ENCODE data around the gene DDX27.

DDX27 gene

GRCh38 chr20:49248879-49249665, 29.9 kb downstream of the DDX27 start:
- DNase-seq (ENCODE audit: low read depth in 2 of 2), result no peak

- DNase-seq (ENCODE audit: low read depth in 2 of 2), result no peak
Measured at GRCh38 chr20:49252556-49253350, 33.5 kb downstream of the DDX27 start.

DNA sequence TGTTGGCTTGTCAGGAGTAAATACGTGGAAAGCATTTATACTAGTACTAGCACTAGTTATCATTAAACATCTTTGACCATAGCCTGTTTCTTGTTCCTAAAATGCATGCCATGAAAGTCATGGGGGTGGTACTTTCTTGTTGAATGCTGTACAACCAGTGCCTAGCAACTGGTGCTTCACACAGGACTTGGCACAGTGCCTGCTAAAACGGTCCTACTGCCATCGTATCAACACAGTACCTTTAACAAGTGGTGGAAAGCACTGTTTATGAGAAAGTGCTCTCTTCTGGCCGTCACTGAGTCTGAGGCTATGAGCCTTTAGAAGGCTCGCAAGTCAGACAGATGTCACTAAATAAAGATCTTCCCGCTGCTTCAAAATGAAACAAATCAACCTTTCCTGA, 37.0 kb downstream of the DDX27 start:
- DNase-seq (ENCODE audit: low read depth in 2 of 2), result no peak

- DNase-seq (ENCODE audit: low read depth in 2 of 2), result no peak
Measured at GRCh38 chr20:49259284-49259683, 40.1 kb downstream of the DDX27 start.

GRCh38 chr20:49259799-49260198, 40.6 kb downstream of the DDX27 start:
- DNase-seq (ENCODE audit: low read depth in 2 of 2), result no peak

GRCh38 chr20:49260218-49260617, 41.0 kb downstream of the DDX27 start:
- DNase-seq (ENCODE audit: low read depth in 2 of 2), result no peak

DNA sequence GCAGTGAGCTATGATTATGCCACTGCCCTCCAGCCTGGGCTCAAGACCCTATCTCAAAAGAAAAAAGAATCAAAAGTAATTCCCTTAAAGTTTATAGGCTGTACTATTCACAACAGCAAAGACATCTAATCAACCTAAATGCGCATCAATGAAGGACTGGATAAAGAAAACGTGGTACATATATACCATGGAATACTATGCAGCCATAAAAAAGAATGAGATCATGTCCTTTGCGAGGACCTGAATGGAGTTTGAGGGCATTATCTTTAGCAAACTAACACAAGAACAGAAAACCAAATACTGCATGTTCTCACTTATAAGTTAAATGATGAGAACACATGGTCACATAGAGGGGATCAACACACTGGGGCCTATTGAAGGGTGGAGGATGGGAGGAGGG, 42.0 kb downstream of the DDX27 start:
- DNase-seq (ENCODE audit: low read depth in 2 of 2), result no peak

GRCh38 chr20:49262444-49262843, 43.2 kb downstream of the DDX27 start:
- DNase-seq (ENCODE audit: low read depth in 2 of 2), result no peak

GRCh38 chr20:49267327-49267726, 48.1 kb downstream of the DDX27 start:
- DNase-seq (ENCODE audit: low read depth in 2 of 2), result no peak

DNA sequence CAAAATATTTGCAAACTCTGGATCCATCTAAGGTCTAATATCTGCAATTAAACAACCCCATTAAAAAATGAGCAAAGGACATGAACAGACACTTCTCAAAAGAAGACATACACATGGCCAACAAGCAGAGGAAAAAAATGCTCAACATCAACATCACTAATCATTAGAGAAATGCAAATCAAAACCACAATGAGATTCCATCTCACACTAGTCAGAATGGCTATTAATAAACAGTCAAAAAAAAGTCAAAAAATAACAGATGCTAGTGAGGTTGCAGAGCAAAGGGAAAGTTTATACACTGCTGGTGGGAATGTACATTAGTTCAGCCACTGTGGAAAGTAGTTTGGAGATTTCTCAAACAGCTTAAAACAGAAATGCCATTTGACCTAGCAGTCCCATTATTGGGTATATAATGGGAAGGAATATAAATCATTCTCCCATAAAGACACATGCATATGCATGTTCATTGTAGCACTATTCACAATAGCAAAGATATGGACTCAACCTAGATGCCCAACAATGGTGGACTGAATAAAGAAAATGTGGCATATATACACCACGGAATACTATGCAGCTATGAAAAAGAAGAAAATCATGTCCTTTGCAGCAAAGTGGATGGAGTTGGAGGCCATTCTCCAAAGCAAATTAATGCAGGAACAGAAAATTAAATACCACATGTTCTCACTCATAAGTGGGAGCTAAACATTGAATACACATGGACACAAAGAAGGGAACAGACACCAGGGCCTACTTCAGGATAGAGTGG, 49.6 kb downstream of the DDX27 start:
- peak; percentile 48 to 51 for DNase-seq (ENCODE audit: low read depth in 2 of 2)

DNA sequence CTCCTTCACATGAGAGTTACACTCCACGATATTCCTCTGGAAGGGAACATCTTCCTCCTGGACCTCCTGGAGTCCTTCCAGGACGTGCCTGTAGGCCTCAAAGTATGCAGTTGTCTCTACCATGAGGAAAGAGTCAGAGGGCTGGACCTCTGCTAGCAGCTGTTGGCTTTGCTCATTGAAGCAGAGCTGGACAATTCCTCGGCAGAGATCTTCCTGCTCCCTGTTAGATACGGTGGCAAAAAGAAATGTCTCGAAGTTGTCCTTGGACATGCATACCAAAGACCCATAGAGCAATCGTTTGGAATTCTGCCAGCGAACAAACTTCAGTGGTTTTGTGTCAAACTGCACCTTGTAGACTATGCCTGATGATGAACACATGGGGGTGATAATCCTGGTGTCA, 51.0 kb downstream of the DDX27 start:
- DNase-seq (ENCODE audit: low read depth in 2 of 2), result no peak

DNA sequence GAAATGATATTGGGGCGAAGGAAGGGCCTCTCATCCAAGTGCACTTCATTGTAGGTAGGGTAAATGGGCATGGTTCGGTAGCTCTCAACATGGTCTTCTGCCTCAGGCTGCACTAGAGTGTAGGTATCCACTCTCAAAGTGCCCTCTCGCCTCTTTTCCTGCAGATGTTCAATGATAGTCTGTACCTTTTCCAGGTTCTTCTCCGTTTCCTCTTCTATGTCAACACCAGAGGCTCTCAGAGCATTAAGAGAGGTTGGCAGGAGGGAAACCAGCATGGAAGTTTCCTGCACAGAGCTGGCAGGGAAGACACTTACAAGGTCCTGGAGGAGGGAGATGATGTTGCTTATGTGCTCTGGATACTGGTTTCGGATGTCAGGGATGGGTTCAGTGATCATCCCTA, 51.5 kb downstream of the DDX27 start:
- no peak for DNase-seq (ENCODE audit: low read depth in 2 of 2)

GRCh38 chr20:49272654-49273053, 53.4 kb downstream of the DDX27 start:
- no peak for DNase-seq (ENCODE audit: low read depth in 2 of 2)

DNA sequence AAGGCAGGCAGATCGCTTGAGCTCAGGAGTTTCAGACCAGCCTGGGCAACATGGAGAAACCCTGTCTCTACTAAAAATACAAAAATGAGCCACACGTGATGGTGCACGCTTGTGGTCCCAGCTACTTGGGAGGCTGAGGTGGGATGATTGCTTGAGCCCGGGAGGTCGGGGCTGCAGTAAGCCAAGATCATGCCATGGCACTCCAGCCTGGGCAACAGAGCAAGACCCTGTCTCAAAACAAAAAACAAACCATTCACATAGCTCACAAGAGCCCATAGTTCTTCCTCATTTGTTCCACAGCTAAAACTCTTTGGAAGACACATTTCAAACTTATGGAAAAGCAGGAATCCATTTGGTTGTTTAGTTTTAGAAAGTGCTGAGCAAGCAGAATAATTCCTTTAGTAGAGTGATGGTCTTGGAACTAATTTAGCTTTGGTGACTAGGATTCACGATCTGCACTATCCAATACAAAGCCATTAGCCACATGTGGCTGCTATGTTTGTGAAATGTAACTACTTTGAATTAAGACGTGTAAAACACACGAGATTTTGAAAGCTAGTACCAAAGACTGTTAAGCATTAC, 54.6 kb downstream of the DDX27 start:
- DNase-seq (ENCODE audit: low read depth in 2 of 2), result no peak

GRCh38 chr20:49275216-49275615, 56.0 kb downstream of the DDX27 start:
- DNase-seq (ENCODE audit: low read depth in 2 of 2), result no peak

DNA sequence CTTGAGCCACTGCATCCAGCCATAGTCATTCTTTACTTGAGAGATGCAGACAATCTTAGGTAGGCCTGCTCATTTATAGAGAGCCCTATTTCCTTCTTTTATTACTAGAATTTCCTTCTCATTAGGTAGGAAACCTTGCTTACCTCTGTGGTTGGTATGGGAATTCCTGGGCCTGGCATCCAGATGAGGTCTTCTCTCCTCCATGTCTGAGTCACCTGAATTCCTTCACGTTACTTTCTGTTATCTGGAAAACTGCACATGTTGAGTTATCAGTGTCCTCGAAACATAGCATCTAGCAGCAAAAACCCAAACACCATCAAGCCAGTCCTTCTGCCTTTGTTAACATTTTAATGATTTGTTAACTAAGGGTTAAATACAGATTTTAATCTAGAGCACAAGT, 56.4 kb downstream of the DDX27 start:
- DNase-seq (ENCODE audit: low read depth in 2 of 2), result no peak

GRCh38 chr20:49276161-49276960, 57.1 kb downstream of the DDX27 start:
- DNase-seq (ENCODE audit: low read depth in 2 of 2), result peak; percentile 34 to 36

- DNase-seq (ENCODE audit: low read depth in 2 of 2), result no peak
Measured at GRCh38 chr20:49276961-49277785, 58.0 kb downstream of the DDX27 start.

DNA sequence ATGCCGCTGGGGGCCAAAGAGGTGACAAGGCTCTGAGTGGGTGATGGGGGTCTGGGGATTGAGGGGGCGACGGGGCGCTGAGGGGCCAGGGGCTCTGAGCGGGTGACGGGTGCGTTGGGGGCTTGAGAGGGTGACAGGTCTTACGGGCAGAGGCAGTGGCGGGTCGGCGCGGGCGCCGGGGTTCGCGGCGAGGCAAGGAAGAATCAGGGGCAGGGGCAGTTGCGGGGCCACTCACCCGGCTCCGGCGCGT, 58.5 kb downstream of the DDX27 start:
- DNase-seq (ENCODE audit: low read depth in 2 of 2), result no peak

DNA sequence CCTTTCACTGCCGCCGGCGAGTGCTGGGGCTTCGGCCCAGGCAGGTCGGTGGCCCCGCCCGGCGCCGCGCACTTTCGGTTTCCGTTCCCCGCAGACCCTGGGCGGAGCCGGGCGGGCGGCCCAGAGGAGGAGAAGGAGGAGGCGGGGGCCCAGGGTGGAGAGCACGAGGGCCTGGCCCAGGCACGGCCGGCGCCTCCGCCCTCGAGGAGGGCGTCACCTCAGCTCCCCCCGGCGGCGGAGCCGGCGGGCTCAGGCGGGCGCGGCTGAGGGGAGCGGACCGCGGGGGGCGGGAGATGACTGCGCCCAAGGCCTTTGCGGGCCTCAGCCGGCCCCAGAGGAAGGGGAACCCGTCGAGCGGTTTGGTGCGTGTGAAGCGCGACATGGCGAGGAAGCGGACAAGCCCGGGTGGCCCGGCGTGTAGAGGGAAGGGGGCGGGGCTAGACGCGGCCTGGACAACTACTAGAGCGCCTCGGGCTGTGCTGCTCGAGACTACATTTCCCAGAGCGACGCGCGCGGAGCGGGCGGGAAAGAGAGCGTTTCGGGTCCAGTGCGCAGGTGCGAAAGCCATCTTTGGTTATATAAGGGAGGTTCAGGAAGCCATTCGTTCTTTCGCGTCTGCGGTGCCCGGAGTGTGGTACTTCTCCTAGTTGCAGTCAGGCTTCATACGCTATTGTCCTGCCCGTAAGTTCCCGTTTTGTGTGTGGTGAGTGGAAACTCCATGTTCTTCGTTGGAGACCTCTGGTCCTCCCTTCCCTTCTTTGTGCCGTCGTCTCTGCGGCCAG, 59.0 kb downstream of the DDX27 start, which contains the start of gene ZNFX1:
Gene ZNFX1, minus strand, starts transcription at position 22 of the 782 bp plus-strand sequence. CDS start 2,218 bp downstream, outside the sequence.
- DNase-seq (ENCODE audit: low read depth in 2 of 2), result peak; percentile 96
